Measurements from ENCODE around the gene ING2.
A peak's percentile ranks its signal among the peaks of the same experiment; 100 is the strongest.

ING2 gene

DNA sequence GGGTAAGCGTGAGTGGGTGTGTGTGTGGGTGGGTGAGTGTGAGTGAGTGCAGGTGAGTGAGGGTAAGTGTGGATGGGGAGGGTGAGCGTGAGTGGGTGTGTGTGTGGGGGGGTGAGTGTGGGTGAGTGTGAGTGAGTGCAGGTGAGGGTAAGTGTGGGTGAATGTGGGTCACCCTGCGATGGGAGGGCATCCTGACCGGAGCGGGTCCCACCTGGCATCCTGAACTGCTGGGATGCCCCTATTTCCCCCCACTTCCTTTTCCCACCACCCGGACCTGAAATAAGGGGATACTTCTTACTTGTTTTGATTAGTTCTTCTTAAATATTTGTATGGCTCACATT lies 49.5 kb downstream of the ING2 start:
- H3K4me1 ChIP-seq (ENCODE audit: control insufficient read depth, insufficient read depth, low read length): no peaks in the 10 kb centered on the region
- ChIA-PET POLR2A (no interaction called here), CTCF (no interaction called here)
- H3K36me3 ChIP-seq (ENCODE audit: control insufficient read depth in 2 of 2, insufficient read depth in 1 of 2, low read length in 2 of 2): no peaks in the 10 kb centered on the region
- H3K27ac ChIP-seq (ENCODE audit: extremely low read depth, low read depth, low read length): no peak overlapping the region
- no peak overlapping the region for H3K4me3 ChIP-seq (ENCODE audit: low read depth, low read length)
- H3K9me3 ChIP-seq (ENCODE audit: control insufficient read depth, insufficient read depth, low read depth, low read length): no peaks in the 10 kb centered on the region
- no peak for TF ChIP-seq ZNF140 (tag by site-specific recombination; IDR thresholded peaks at IDR 0.05)
- TF ChIP-seq ZNF223 (tag by site-specific recombination; IDR thresholded peaks at IDR 0.05): no peak
- no peak for TF ChIP-seq ZNF239 (tag by site-specific recombination; IDR thresholded peaks at IDR 0.05)
- TF ChIP-seq EGR2 (tag by site-specific recombination; IDR thresholded peaks at IDR 0.05; ENCODE audit: low read depth): no peak; the same call in 1 of the 2 replicates
- no peak for TF ChIP-seq ZNF510 (tag by site-specific recombination; IDR thresholded peaks at IDR 0.05; ENCODE audit: insufficient replicate concordance)
- TF ChIP-seq, protein P1, sequence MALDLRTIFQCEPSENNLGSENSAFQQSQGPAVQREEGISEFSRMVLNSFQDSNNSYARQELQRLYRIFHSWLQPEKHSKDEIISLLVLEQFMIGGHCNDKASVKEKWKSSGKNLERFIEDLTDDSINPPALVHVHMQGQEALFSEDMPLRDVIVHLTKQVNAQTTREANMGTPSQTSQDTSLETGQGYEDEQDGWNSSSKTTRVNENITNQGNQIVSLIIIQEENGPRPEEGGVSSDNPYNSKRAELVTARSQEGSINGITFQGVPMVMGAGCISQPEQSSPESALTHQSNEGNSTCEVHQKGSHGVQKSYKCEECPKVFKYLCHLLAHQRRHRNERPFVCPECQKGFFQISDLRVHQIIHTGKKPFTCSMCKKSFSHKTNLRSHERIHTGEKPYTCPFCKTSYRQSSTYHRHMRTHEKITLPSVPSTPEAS (tag by site-specific recombination; IDR thresholded peaks at IDR 0.05): no peak
- no peak for TF ChIP-seq HOXD13 (CRISPR knock-in tag; IDR thresholded peaks at IDR 0.05; ENCODE audit: borderline replicate concordance)
- 0 out of 2 replicates have a peak, but pooled peaks have one; percentile 12 for TF ChIP-seq GLI4 (tag by site-specific recombination; IDR thresholded peaks at IDR 0.05)
- TF ChIP-seq, protein P2, sequence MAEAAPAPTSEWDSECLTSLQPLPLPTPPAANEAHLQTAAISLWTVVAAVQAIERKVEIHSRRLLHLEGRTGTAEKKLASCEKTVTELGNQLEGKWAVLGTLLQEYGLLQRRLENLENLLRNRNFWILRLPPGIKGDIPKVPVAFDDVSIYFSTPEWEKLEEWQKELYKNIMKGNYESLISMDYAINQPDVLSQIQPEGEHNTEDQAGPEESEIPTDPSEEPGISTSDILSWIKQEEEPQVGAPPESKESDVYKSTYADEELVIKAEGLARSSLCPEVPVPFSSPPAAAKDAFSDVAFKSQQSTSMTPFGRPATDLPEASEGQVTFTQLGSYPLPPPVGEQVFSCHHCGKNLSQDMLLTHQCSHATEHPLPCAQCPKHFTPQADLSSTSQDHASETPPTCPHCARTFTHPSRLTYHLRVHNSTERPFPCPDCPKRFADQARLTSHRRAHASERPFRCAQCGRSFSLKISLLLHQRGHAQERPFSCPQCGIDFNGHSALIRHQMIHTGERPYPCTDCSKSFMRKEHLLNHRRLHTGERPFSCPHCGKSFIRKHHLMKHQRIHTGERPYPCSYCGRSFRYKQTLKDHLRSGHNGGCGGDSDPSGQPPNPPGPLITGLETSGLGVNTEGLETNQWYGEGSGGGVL (tag by site-specific recombination; IDR thresholded peaks at IDR 0.05): 0 out of 2 replicates have a peak, but pooled peaks have one; percentile 20
- TF ChIP-seq ZNF146 (tag by site-specific recombination; IDR thresholded peaks at IDR 0.05): no peak
- 0 out of 2 replicates have a peak, but pooled peaks have one; percentile 32 for TF ChIP-seq ZFP69B (tag by site-specific recombination; IDR thresholded peaks at IDR 0.05)
- TF ChIP-seq MYNN (tag by site-specific recombination; IDR thresholded peaks at IDR 0.05; ENCODE audit: borderline replicate concordance): no peak
- no peak for TF ChIP-seq SCRT2 (tag by site-specific recombination; IDR thresholded peaks at IDR 0.05)
- no peak for TF ChIP-seq ZNF660 (tag by site-specific recombination; IDR thresholded peaks at IDR 0.05)

DNA sequence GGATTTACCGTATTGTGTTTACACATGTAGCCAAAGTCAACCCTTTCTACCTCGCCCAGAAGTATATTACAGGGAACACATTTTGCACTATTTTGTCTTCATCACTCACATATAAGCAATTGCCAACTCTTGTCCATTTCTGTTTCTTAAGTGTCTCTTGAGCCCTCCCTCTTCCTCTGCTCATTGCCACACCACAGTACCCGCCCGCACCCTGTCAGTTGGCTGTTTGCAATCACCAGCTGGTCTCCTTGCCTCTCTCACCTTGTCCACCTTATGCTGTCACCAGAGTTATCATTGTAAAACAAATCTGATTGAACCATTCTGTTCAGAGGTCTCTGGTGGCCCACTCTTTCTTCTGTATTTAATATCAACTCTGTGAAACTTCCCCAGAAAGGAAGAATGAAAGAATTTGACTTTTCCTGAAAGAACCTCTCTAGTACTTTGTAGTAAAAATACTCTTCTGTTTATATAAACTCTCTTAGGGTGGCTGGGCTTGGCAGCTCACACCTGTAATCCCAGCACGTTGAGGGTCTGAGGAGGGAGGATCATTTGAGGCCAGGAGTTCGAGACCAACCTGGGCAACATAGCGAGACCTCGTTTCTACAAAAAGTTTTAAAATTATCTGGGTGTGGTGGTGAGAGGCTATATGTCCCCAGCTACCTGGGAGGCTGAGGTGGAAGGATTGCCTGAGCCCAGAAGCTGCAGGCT lies 50.2 kb downstream of the ING2 start:
- ChIA-PET POLR2A (no interaction called here), CTCF (no interaction called here)
- H3K4me3 ChIP-seq (ENCODE audit: low read depth, low read length): no peak overlapping the region
- H3K36me3 ChIP-seq (ENCODE audit: control insufficient read depth in 2 of 2, insufficient read depth in 1 of 2, low read length in 2 of 2): no peaks in the 10 kb centered on the region
- H3K4me1 ChIP-seq (ENCODE audit: control insufficient read depth, insufficient read depth, low read length): no peaks in the 10 kb centered on the region
- no peak overlapping the region for H3K27ac ChIP-seq (ENCODE audit: extremely low read depth, low read depth, low read length)
- TF ChIP-seq ZNF266 (tag by site-specific recombination; IDR thresholded peaks at IDR 0.05; ENCODE audit: low read depth): no peak
- TF ChIP-seq ZNF548 (tag by site-specific recombination; IDR thresholded peaks at IDR 0.05): no peak
- no peak for TF ChIP-seq ZNF571 (tag by site-specific recombination; IDR thresholded peaks at IDR 0.05)
- TF ChIP-seq, protein P3, sequence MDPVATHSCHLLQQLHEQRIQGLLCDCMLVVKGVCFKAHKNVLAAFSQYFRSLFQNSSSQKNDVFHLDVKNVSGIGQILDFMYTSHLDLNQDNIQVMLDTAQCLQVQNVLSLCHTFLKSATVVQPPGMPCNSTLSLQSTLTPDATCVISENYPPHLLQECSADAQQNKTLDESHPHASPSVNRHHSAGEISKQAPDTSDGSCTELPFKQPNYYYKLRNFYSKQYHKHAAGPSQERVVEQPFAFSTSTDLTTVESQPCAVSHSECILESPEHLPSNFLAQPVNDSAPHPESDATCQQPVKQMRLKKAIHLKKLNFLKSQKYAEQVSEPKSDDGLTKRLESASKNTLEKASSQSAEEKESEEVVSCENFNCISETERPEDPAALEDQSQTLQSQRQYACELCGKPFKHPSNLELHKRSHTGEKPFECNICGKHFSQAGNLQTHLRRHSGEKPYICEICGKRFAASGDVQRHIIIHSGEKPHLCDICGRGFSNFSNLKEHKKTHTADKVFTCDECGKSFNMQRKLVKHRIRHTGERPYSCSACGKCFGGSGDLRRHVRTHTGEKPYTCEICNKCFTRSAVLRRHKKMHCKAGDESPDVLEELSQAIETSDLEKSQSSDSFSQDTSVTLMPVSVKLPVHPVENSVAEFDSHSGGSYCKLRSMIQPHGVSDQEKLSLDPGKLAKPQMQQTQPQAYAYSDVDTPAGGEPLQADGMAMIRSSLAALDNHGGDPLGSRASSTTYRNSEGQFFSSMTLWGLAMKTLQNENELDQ (tag by site-specific recombination; IDR thresholded peaks at IDR 0.05; ENCODE audit: low read depth): no peak
- TF ChIP-seq ZNF302 (tag by site-specific recombination; IDR thresholded peaks at IDR 0.05; ENCODE audit: low read depth): no peak
- TF ChIP-seq SP7 (tag by site-specific recombination; IDR thresholded peaks at IDR 0.05): no peak
- no peaks in the 10 kb centered on the region for H3K9me3 ChIP-seq (ENCODE audit: control insufficient read depth, insufficient read depth, low read depth, low read length)

Data from HEK293 (cell line).